Adrenal gland (tissue), 12 donors: Measurements from ENCODE around the gene CORO2A. TPM values are rescaled to one million over a fixed set of nuclear protein-coding genes. Genes with fewer than 3 reads are reported as not detected.
A peak's percentile ranks its signal among the peaks of the same experiment; 100 is the strongest.

Experiments used
- DNase-seq, 7 donors: peaks; one replicate each; pipeline ENCODE4 v3.0.0-alpha.2; 2019 to 2020
- H3K27ac ChIP-seq, 5 donors: fragments of 200-600 bp; sonication (generic) in 4 of 5; 1 replicate in 3 of 5; 2 replicates in 2 of 5; pipeline versions ENCODE4 v1.5.1 to v1.8.0; 2016 to 2020; ENCODE audit warnings: mild to moderate bottlenecking in 1 of 5
- H3K27me3 ChIP-seq: fragments of 200-600 bp; 2 replicates; pipeline ENCODE4 v1.8.0; 2021
- H3K36me3 ChIP-seq, 2 donors: fragments of 200-600 bp; replicated peaks in 1 of 2; 1 replicate in 1 of 2; 2 replicates in 1 of 2; pipeline versions ENCODE4 v1.5.1 to v1.8.0; 2018 to 2022
- H3K4me1 ChIP-seq, 2 donors: fragments of 200-600 bp; replicated peaks in 1 of 2; 1 replicate in 1 of 2; 2 replicates in 1 of 2; pipeline versions ENCODE4 v1.5.1 to v1.8.0; 2018 to 2021
- H3K4me3 ChIP-seq, 4 donors: fragments of 200-600 bp; sonication (generic) in 3 of 4; one replicate each; pipeline ENCODE4 v1.5.1; 2016 to 2018
- H3K9me3 ChIP-seq, 3 donors: fragments of 200-600 bp; sonication (generic) in 1 of 3; replicated peaks in 1 of 3; 1 replicate in 2 of 3; 2 replicates in 1 of 3; pipeline versions ENCODE4 v1.5.1 to v1.8.0; 2016 to 2021
- POLR2A ChIP-seq, 2 donors: fragments of 450-650 bp; IDR thresholded peaks; one replicate each; pipeline ENCODE4 v1.6.1; 2017; ENCODE audit warnings: antibody characterized with exemption in 2 of 2, mild to moderate bottlenecking in 2 of 2, moderate library complexity in 1 of 2
- WGBS, 4 donors: extraction: QIAGEN DNeasy Blood & Tissue Kit in 2 of 4; methylation state at CpG; one replicate each; pipeline versions ENCODE4 v1.1.5 to v1.1.7; 2013 to 2017; 5-methylcytosine and 5-hydroxymethylcytosine counted together
- intact Hi-C, 2 donors: fragments of 100-400 bp; cut with DNase I; formaldehyde crosslinking; loops; one replicate each; pipeline versions ENCODE4 v1.14.1 to v1.15.0; 2022 to 2023
- polyA plus RNA-seq, 3 donors: library from polyadenylated mRNA; stranded (reverse); fragments of 200-250 nt in 2 of 3; fragments of 350-450 nt in 1 of 3; fragmentation: Illumina TruSeq in 1 of 3; extraction: RNeasy Lipid Tissue Mini Kit (QIAGEN cat#74804) in 1 of 3; gene quantifications; one replicate each; pipeline ENCODE4 v1.2.3, GENCODE V29; 2013 to 2014
- total RNA-seq, 9 donors: library from RNA; depleted of rRNA in 4 of 9; stranded (reverse); fragments of >200 nt in 4 of 9; fragments of 120-200 nt in 1 of 9; fragmentation: NEBNext Ultra II Directional in 1 of 9; extraction: Animal tissue kit (Norgen Biotek cat#: 25700) in 1 of 9; gene quantifications; one replicate each; pipeline versions ENCODE4 v1.1.0 to v1.2.4, GENCODE V29; 2013 to 2023
- TF ChIP-seq, protein P1 (sequence below), 6 experiments: fragments of 450-650 bp in 4 of 6; fragments of 200-600 bp in 2 of 6; sonication (generic) in 1 of 6; IDR thresholded peaks; 1 replicate in 5 of 6; 2 replicates in 1 of 6; pipeline versions ENCODE4 v1.5.1 to v1.8.0; 2016 to 2021; ENCODE audit warnings: antibody characterized with exemption in 6 of 6, mild to moderate bottlenecking in 2 of 6, moderate library complexity in 1 of 6
- donor health status: healthy with polysubstance abuse.
- donor health status: Bipolar disorder and iron deficiency.
- donor health status: DM: yes; HTN: yes; CAD: no.
- donor health status: DM: no; HTN: no; CAD: no.
- donor health status: DM: no; HTN: no; CAD: no.
- donor health status: DM: yes; HTN: yes; CAD: no.

The CORO2A gene
- total and polyA plus RNA-seq, 12 donors = 0.06 to 3.9 (median 1.2) TPM

DNA sequence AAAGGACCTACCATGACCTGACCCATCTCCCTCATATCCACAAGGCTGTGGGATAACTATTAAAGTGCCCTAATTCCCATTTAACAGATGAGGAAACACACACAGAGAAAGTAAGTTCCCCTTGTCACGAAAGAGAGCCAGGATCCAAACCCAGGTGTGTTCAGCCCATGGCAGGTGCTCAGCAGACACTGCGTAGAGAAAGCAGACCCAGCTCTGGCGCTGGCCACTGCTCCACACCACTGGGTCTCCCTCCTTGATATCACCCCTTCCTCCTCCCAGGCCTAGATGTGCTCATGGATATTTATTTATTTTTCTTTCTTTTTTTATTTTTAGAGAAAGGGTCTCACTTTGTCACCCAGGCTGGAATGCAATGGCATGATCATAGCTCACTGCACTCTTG is 24.0 kb upstream of the CORO2A start:
- intact Hi-C loops = no loop called here
- H3K27me3 ChIP-seq = no peaks in the 10 kb centered on the region
- no peak for DNase-seq
- no peak for TF ChIP-seq POLR2A (IDR thresholded peaks at IDR 0.05)
- TF ChIP-seq, protein P1, sequence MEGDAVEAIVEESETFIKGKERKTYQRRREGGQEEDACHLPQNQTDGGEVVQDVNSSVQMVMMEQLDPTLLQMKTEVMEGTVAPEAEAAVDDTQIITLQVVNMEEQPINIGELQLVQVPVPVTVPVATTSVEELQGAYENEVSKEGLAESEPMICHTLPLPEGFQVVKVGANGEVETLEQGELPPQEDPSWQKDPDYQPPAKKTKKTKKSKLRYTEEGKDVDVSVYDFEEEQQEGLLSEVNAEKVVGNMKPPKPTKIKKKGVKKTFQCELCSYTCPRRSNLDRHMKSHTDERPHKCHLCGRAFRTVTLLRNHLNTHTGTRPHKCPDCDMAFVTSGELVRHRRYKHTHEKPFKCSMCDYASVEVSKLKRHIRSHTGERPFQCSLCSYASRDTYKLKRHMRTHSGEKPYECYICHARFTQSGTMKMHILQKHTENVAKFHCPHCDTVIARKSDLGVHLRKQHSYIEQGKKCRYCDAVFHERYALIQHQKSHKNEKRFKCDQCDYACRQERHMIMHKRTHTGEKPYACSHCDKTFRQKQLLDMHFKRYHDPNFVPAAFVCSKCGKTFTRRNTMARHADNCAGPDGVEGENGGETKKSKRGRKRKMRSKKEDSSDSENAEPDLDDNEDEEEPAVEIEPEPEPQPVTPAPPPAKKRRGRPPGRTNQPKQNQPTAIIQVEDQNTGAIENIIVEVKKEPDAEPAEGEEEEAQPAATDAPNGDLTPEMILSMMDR (IDR thresholded peaks at IDR 0.05) = no peak
- no peaks in the 10 kb centered on the region for H3K9me3 ChIP-seq
- no peak overlapping the region for H3K4me3 ChIP-seq
- peaks cover 6 to 12% of the 10 kb centered on the region in 2 donors for H3K4me1 ChIP-seq
- H3K27ac ChIP-seq = no peak overlapping the region
- 91 to 97% (median 94%) methylated on average over 3 of the region's 3 CpGs for WGBS, 4 donors
- peaks cover 0 to 12% of the 10 kb centered on the region in 2 donors for H3K36me3 ChIP-seq

DNA sequence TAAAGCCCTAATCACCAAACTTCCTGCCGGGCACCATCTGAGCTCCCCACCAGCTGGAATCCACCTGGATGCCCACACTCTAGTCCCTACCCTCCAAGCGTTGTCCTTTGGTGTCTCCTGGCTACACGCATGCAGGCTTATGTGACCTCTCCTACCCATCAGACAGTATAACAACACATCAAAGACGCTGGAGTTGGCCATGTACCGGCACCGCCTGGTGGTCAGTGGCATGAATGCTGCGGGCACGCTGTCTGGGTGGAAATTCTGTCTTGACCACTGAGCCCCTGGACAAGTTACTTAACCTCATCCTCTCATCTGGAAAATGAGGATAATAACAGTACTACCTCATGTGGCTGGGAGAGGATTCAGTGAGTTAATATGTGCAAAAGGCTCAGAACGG is 23.4 kb upstream of the CORO2A start:
- peak; percentile 44 to 83 (median 56) for DNase-seq
- intact Hi-C loops = no loop called here
- TF ChIP-seq, protein P1 (IDR thresholded peaks at IDR 0.05) = peak; percentile 23 to 64 (median 49)
- no peak for TF ChIP-seq POLR2A (IDR thresholded peaks at IDR 0.05)

DNA sequence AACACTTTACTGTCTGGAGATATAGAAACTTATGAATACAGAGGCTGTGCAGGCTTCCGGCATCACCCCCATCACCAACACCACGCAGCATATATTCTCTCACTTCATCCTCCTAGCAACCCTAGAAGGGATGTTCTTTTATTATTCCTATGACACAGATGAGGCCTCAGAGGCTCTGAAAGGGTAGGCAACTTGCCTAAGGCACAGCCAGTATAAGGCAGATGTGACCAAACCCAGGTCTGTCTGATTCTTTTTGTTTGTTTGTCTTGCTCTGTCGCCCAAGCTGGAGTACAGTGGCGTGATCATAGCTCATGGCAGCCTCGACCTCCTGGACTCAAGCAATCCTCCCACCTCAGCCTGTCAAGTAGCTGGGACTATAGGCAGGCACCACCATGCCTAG is 22.8 kb upstream of the CORO2A start:
- 23 to 52% (median 37%) methylated on average over 5 of the region's 5 CpGs for WGBS, 4 donors
- peaks cover 0 to 3% of the 10 kb centered on the region in 2 donors for H3K36me3 ChIP-seq
- no peak for DNase-seq
- H3K27ac ChIP-seq = peak overlapping the region in 4 of 5 donors; percentile 5 to 76 (median 50)
- intact Hi-C loops = no loop called here
- no peak overlapping the region for H3K4me3 ChIP-seq
- H3K4me1 ChIP-seq = peaks cover 6 to 12% of the 10 kb centered on the region in 2 donors
- H3K27me3 ChIP-seq = no peaks in the 10 kb centered on the region
- H3K9me3 ChIP-seq = no peaks in the 10 kb centered on the region
- TF ChIP-seq, protein P1 (IDR thresholded peaks at IDR 0.05) = no peak
- no peak for TF ChIP-seq POLR2A (IDR thresholded peaks at IDR 0.05)

More for the DNA sequence above, 23.4 kb upstream of the CORO2A start:
- H3K27ac ChIP-seq = peak overlapping the region in 2 of 5 donors; percentile 75 to 76
- H3K4me3 ChIP-seq = no peak overlapping the region
- H3K4me1 ChIP-seq = peaks cover 6 to 12% of the 10 kb centered on the region in 2 donors
- WGBS, 4 donors = 67 to 92% (median 73%) methylated on average over 4 to 9 of the region's 9 CpGs
- no peaks in the 10 kb centered on the region for H3K27me3 ChIP-seq
- peaks cover 0 to 8% of the 10 kb centered on the region in 2 donors for H3K36me3 ChIP-seq
- no peaks in the 10 kb centered on the region for H3K9me3 ChIP-seq

DNA sequence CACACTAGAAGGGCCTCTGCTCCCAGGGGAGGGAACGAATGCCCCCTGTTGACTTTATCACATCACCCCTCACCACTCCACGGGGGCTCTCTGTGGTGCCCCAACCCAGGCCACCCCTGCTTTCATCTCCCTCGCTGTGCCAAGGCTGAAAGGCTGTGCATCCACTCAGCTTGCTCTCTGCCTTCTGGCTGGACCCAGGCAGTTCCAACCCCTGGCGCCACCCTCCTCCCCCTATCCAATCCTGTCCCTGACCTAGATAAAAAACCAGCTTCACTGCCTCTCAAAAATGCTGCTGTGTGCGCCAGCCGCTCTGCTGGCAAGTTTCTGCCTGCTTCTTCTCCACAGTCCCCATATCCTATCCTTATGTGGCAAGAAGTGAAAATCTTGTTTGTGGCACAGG is 22.4 kb upstream of the CORO2A start:
- Histone ChIP-seq H3K36me3 (no peaks in the 10 kb centered on the region), H3K27ac (peak overlapping the region in 3 of 5 donors; percentile 25 to 76 (median 75))
- 35 to 48% (median 39%) methylated on average over 4 to 6 of the region's 6 CpGs for WGBS, 4 donors

More for the DNA sequence above, 22.4 kb upstream of the CORO2A start:
- TF ChIP-seq, protein P1 (IDR thresholded peaks at IDR 0.05) = no peak
- peak in 1 of 2 donors; percentile 22 for TF ChIP-seq POLR2A (IDR thresholded peaks at IDR 0.05)
- H3K27me3 ChIP-seq = no peaks in the 10 kb centered on the region
- H3K9me3 ChIP-seq = no peaks in the 10 kb centered on the region
- H3K4me3 ChIP-seq = no peak overlapping the region
- peaks cover 6 to 12% of the 10 kb centered on the region in 2 donors for H3K4me1 ChIP-seq
- peak; percentile 60 to 87 (median 74) for DNase-seq
- intact Hi-C loops = no loop called here
